Choroid plexus epithelial cell (primary cell): ENCODE data around the gene ZBTB17.

ENCODE experiments used
- DNase-seq: peaks from one replicate; pipeline ENCODE4 v3.0.0-alpha.2; 2010; ENCODE audit warnings: low read depth
- H3K4me3 ChIP-seq: 2 replicates; pipeline ENCODE4 v1.5.1; 2011; ENCODE audit warnings: low read depth, mild to moderate bottlenecking, control low read depth, low read length, moderate library complexity
- TF ChIP-seq, protein P1 (sequence below): conservative IDR thresholded peaks from 2 replicates; pipeline ENCODE4 v1.5.1; 2011; ENCODE audit warnings: low read depth, mild to moderate bottlenecking, control low read depth, inconsistent platforms, low read length, moderate library complexity

ZBTB17 gene

GRCh38 chr1:15945011-15945831 is 30.7 kb downstream of the ZBTB17 start:
- DNase-seq: no peak
- no peak overlapping the region for H3K4me3 ChIP-seq
- TF ChIP-seq, protein P1, sequence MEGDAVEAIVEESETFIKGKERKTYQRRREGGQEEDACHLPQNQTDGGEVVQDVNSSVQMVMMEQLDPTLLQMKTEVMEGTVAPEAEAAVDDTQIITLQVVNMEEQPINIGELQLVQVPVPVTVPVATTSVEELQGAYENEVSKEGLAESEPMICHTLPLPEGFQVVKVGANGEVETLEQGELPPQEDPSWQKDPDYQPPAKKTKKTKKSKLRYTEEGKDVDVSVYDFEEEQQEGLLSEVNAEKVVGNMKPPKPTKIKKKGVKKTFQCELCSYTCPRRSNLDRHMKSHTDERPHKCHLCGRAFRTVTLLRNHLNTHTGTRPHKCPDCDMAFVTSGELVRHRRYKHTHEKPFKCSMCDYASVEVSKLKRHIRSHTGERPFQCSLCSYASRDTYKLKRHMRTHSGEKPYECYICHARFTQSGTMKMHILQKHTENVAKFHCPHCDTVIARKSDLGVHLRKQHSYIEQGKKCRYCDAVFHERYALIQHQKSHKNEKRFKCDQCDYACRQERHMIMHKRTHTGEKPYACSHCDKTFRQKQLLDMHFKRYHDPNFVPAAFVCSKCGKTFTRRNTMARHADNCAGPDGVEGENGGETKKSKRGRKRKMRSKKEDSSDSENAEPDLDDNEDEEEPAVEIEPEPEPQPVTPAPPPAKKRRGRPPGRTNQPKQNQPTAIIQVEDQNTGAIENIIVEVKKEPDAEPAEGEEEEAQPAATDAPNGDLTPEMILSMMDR: no peak

GRCh38 chr1:15944308-15945010 is 31.4 kb downstream of the ZBTB17 start:
- no peak for DNase-seq
- TF ChIP-seq, protein P1: no peak
- no peak overlapping the region for H3K4me3 ChIP-seq

- no peak overlapping the region for H3K4me3 ChIP-seq
- TF ChIP-seq, protein P1: no peak
- no peak for DNase-seq
These were observed 32.0 kb downstream of the ZBTB17 start for GRCh38 chr1:15943992-15944307.

DNA sequence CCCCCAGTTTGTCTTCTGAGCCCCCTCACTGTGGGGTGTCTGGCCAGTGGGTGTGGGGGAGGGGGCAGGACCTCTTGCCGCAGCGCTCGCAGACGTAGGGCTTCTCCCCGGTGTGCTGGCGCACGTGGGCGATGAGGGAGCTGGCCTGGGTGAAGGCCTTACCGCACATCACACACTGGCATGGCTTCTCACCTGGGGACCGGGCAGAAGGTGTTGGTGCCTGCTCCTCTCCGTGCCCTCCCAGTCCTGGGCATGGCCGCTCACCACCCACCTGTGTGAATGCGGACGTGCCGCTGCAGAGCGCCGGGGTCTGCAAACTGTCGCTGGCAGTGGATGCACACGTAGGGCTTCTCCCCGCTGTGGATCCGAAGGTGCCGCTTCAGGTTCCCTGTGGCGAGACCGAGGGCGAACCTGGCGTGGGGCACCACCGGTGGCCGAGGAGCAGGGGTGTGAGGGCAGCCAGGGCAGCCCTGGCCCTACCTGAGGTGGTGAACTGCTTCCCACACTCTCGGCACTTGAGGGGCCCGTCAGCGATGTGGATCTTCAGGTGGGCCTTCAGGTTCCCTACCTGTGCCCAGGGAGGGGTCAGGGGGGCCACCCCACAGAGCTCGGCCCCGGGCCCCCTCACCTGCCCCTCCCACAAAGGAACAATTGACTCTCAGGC is 32.4 kb downstream of the ZBTB17 start:
- no peak overlapping the region for H3K4me3 ChIP-seq
- TF ChIP-seq, protein P1: no peak

GRCh38 chr1:15942661-15943327 is 33.1 kb downstream of the ZBTB17 start:
- TF ChIP-seq, protein P1: no peak
- DNase-seq: no peak
- H3K4me3 ChIP-seq: no peak overlapping the region

More for the DNA sequence above, 32.4 kb downstream of the ZBTB17 start:
- no peak for DNase-seq

DNA sequence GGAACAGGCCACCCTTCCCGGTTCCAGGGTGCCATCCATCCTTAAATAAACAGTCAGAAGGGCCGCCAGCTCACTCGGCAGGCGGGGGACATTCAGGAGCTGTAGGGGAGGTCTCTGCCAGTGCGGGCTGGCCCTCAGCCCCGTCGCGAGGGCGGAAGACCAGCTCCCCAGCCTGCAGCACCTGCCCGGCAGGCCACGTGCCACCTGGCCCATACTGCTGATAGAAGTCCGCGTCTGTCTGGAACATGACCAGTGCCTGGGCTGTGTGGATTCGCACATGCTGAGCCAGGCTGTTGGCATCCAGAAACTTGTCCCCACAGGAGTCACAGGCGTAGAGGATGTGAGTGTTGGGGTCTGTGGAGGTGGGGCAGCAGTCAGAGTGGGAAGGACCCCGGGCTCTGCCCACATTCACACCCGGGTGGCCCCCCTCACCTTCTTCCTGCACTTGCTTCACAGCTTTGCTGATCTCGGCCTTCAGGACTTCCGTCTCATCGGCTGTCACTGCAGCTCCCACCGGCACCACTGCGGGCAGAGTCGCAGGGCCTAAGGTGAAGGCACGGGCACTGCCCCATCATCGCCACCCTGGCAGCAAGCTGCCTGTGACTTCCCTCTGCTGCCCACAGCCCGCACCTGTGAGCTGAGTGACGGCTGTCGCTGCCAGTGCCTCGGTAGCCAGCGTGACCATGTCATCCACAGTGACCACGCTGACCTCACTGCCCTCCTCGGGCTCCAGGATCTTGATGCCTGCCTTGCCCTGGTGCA is 33.8 kb downstream of the ZBTB17 start:
- TF ChIP-seq, protein P1: no peak
- no peak for DNase-seq
- H3K4me3 ChIP-seq: no peak overlapping the region
